ENCODE measurements around the gene COX5B. TPM values are rescaled to one million over a fixed set of nuclear protein-coding genes. Genes with fewer than 3 reads are reported as not detected.
"Not testable (repeated sequence)": the region's sequence is repeated elsewhere in the genome, so short reads cannot be mapped to it uniquely, and the experiment has no call there.

Gene COX5B, protein sequence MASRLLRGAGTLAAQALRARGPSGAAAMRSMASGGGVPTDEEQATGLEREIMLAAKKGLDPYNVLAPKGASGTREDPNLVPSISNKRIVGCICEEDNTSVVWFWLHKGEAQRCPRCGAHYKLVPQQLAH
- 173 TPM for polyA plus RNA-seq (ENCODE audit: insufficient read length)
- long read RNA-seq, donor 1, transcript COX5B-201 (4 exons, 712 nt), result major isoform, 501 of 552 reads
- long read RNA-seq, donor 1, partial matches to known transcripts, result 50 of 552 reads
- long read RNA-seq, donor 1, other reads (novel, unspliced or antisense), result 0 of 552 reads
- long read RNA-seq, donor 2, transcript COX5B-201 (4 exons, 712 nt), result major isoform, 313 of 346 reads
- long read RNA-seq, donor 2, partial matches to known transcripts, result 26 of 346 reads
- long read RNA-seq, donor 2, other reads (novel, unspliced or antisense), result 5 of 346 reads
- long read RNA-seq, donor 3, transcript COX5B-201 (4 exons, 712 nt), result major isoform, 292 of 315 reads
- long read RNA-seq, donor 3, partial matches to known transcripts, result 22 of 315 reads
- long read RNA-seq, donor 3, other reads (novel, unspliced or antisense), result 0 of 315 reads
- long read RNA-seq, donor 4, transcript COX5B-201 (4 exons, 712 nt), result major isoform, 113 of 126 reads
- long read RNA-seq, donor 4, partial matches to known transcripts, result 12 of 126 reads
- long read RNA-seq, donor 4, other reads (novel, unspliced or antisense), result 0 of 126 reads
- long read RNA-seq, donor 5, transcript COX5B-201 (4 exons, 712 nt), result major isoform, 645 of 713 reads
- long read RNA-seq, donor 5, partial matches to known transcripts, result 63 of 713 reads
- long read RNA-seq, donor 5, other reads (novel, unspliced or antisense), result 5 of 713 reads
- long read RNA-seq, donor 6, transcript COX5B-201 (4 exons, 712 nt), result major isoform, 478 of 531 reads
- long read RNA-seq, donor 6, partial matches to known transcripts, result 45 of 531 reads
- long read RNA-seq, donor 6, other reads (novel, unspliced or antisense), result 7 of 531 reads
- long read RNA-seq, donor 7, transcript COX5B-201 (4 exons, 712 nt), result major isoform, 615 of 671 reads
- long read RNA-seq, donor 7, partial matches to known transcripts, result 45 of 671 reads
- long read RNA-seq, donor 7, other reads (novel, unspliced or antisense), result 11 of 671 reads
- long read RNA-seq, donor 8, transcript COX5B-201 (4 exons, 712 nt), result major isoform, 178 of 200 reads
- long read RNA-seq, donor 8, partial matches to known transcripts, result 21 of 200 reads
- long read RNA-seq, donor 8, other reads (novel, unspliced or antisense), result 0 of 200 reads

GRCh38 chr2:97645695-97646629 is at the start of gene COX5B:
Gene COX5B (plus strand): TSS chr2:97646062. CDS start chr2:97646087, 25 bp downstream.
- peak; percentile 98 for DNase-seq

DNA sequence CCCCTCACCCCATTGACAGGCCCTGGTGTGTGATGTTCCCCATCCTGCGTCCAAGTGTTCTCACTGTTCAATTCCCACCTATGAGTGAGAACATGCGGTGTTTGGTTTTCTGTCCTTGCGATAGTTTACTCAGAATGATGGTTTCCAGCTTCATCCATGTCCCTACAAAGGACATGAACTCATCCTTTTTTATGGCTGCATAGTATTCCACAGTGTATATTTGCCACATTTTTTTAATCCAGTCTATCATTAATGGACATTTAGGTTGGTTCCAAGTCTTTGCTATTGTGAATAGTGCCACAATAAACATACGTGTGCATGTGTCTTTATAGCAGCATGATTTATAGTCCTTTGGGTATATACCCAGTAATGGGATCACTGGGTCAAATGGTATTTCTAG is 49.7 kb upstream of the COX5B start:
- not testable (repeated sequence) for DNase-seq

DNA sequence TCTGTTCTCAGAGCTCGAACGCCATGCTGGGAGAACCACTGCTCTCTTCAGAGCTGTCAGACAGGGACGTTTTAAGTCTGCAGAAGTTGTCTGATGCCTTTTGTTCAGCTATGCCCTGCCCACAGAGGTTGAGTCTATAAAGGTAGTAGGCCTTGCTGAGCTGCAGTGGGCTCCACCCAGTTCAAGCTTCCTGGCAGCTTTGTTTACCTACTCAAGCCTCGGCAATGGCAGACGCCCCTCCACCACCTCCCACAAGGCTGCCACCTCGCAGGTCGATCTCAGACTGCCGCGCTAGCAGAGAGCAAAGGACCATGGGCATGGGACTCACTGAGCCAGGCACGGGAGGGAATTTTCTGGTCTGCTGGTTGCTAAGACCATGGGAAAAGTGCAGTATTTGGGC is 44.3 kb upstream of the COX5B start:
- DNase-seq, result not testable (repeated sequence)

- DNase-seq, result not testable (repeated sequence)
Observed at GRCh38 chr2:97605109-97605508, 40.8 kb upstream of the COX5B start.

DNA sequence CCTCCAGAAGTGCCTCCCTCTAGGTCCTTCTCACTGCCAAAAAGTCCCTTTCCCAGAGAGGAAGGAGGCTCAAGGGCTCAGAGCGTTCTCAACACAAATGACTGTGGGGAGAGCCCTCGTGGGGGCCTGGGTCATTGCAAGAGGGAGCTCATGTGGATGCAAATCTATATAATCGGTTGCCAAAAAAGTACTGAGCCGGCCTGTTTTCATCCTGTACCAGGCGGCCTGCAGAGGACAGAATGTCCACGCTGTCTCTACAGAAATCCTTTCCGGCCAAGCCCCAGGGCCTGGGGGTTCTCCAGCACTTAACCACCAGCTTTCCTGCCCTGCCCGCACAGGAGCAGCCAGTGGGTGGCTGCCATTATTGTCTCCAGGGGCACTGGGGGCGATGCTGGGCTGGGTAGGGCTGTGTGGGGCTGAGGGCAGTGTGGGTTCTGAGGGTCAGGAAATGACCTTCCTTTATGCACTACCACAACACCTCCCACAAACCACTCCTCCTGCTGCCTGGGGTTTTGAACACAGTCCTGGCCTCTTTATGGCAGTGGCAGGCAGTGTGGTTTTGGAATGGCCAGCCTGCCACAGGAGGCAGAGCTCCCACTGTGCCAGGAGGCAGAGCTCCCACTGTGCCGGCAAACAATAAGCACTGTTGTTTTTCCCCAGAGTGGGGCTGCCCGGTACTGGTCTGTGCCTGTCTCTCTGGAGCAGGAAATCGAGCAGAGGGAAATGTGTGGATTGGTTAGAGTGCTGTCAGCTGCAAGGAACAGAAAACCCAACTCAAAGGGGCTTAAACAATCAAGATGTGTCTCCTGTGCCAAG is 40.1 kb upstream of the COX5B start:
- DNase-seq, result not testable (repeated sequence)

DNA sequence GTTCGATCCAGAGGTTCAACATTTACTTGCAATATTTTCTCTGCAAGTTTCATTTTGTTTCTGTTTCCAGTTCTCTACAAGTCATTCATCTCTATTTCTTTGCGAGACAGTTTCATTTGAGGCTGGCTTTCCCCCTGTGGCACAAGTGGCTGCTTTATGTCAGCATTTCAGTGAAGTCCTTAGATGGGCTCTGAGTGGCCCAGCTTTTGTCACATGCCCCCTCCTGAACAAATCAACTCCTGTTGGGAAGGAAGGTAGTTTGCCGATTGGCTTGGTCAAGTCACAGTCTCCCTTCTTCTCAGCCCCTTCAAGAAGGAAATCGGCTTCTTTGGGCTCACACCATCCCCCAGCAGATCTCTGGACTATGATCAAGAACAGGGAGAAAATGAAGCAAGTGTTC is 37.1 kb upstream of the COX5B start:
- not testable (repeated sequence) for DNase-seq

- not testable (repeated sequence) for DNase-seq
Observed at GRCh38 chr2:97611895-97612294, 34.0 kb upstream of the COX5B start.

GRCh38 chr2:97615746-97616145 is 30.1 kb upstream of the COX5B start:
- DNase-seq, result not testable (repeated sequence)

GRCh38 chr2:97617911-97618310 is 28.0 kb upstream of the COX5B start:
- no peak for DNase-seq

GRCh38 chr2:97618939-97619827 is 26.7 kb upstream of the COX5B start:
- not testable (repeated sequence) for DNase-seq

- DNase-seq, result not testable (repeated sequence)
Observed at GRCh38 chr2:97620492-97620891, 25.4 kb upstream of the COX5B start.

DNA sequence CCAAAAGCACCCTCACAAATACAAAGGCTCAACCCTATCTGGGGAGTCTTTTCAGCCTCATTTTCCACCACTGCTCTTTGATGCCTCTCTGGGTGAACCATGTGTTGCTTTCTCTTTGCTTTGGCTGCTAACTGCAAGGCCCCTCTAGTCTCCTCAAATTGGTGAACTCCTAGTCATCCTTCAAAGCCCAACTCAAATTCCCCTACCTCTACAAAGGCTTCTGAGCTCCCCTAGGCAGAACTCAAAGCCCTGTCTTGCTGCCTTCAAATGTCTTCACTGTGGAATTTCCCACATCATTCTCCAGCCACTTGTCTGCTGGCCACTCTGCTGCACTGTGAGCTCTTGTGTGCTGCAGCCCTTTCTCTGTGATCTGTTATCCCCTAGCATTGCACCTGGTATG is 22.9 kb upstream of the COX5B start:
- DNase-seq, result not testable (repeated sequence)

GRCh38 chr2:97625354-97626048 is 20.4 kb upstream of the COX5B start:
- not testable (repeated sequence) for DNase-seq

GRCh38 chr2:97626049-97626430 is 19.8 kb upstream of the COX5B start:
- not testable (repeated sequence) for DNase-seq

DNA sequence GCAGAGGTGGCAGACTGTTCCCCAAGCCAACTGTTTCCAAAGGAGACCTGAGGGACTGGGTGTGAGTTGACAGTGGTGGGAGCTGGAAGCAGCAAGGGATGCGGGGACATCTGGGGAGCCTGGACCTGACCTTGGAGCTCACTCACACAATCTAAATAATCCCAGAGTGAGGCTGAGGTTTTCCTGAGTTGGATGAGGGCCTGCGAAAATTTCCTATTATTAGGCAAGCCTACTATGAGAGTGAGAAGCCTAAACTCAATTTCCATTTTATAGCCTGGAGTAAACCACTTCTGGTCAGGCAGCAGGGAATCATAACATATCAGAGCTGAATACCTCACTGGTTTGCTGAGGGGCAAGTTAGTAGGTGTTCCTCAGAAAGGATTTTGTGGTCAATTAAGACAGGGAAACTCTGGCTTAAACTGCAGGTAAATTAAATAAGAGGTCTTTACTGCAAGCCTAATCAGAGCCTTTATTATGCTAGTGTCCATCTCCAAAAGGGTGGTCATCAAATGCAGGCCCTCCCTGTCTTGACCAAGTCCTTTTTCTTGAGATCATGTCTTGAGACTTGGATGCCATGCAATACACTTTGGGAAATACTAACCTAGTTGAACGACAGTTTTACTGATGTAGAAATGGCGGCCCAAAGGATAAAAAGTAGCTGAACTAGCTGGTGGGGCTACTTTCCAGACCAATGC is 1.7 kb upstream of the COX5B start:
- DNase-seq, result no peak

GRCh38 chr2:97645112-97645694 is 659 bp upstream of the COX5B start:
- DNase-seq, result no peak

- DNase-seq, result no peak
Observed at GRCh38 chr2:97646977-97647376, 1.1 kb downstream of the COX5B start.
